Endothelial cell of umbilical vein (primary cell): ENCODE data around the gene RNASE7. TPM values are rescaled to one million over a fixed set of nuclear protein-coding genes. Genes with fewer than 3 reads are reported as not detected.

Experiments
- BruUV-seq: library from RNA; stranded (reverse); fragments of 400-500 nt; replicated peaks from 2 replicates; lab custom pipeline; 2021; lab: Mats Ljungman, UMichigan
- CTCF ChIA-PET: fragments of 300-600, 350-600 bp; sonication (Branson Sonifier 250); formaldehyde crosslinking; loops from one replicate; lab custom pipeline; 2021; ENCODE audit warnings: antibody characterized with exemption, inconsistent platforms; lab: Charles Lee
- POLR2A ChIA-PET: fragments of 300-600, 350-600 bp; sonication (Branson Sonifier 250); formaldehyde crosslinking; loops from one replicate; lab custom pipeline; 2021; ENCODE audit warnings: antibody characterized with exemption, inconsistent platforms; lab: Charles Lee
- DNase-seq: peaks from one replicate; pipeline ENCODE4 v3.0.0-alpha.2; 2011; ENCODE audit warnings: low read depth, low spot score
- FAIRE-seq: peaks from 2 replicates; lab custom pipeline; 2011; peaks lifted over from hg19 to GRCh38; lab: Jason Lieb, UNC
- H2AFZ ChIP-seq: 2 replicates; pipeline ENCODE4 v1.6.0; 2012; ENCODE audit warnings: low read depth, low read length, control low read depth, inconsistent platforms
- H3K27ac ChIP-seq: 2 replicates; pipeline ENCODE4 v1.5.1; 2011; ENCODE audit warnings: low read depth, mild to moderate bottlenecking, control low read depth, low read length, moderate library complexity; ENCODE audit not compliant: insufficient read depth
- H3K27me3 ChIP-seq, 2 experiments: 2 replicates each; pipeline versions ENCODE4 v1.6.0 to v1.6.1; 2011; ENCODE audit warnings: low read length in 2 of 2, mixed read lengths in 1 of 2; ENCODE audit not compliant: control insufficient read depth in 2 of 2, insufficient read depth in 2 of 2
- H3K36me3 ChIP-seq, 2 experiments: 2 replicates in 1 of 2; 3 replicates in 1 of 2; pipeline ENCODE4 v1.5.1; 2011; ENCODE audit warnings: low read length in 2 of 2, mild to moderate bottlenecking in 1 of 2, moderate library complexity in 1 of 2; ENCODE audit not compliant: control insufficient read depth in 2 of 2, insufficient read depth in 2 of 2; ENCODE audit errors: extremely low read depth in 1 of 2
- H3K4me1 ChIP-seq: 3 replicates; pipeline ENCODE4 v1.5.1; 2011; ENCODE audit warnings: mild to moderate bottlenecking, low read length; ENCODE audit not compliant: control insufficient read depth, insufficient read depth; ENCODE audit errors: extremely low read depth
- H3K4me2 ChIP-seq: 2 replicates; pipeline ENCODE4 v1.6.1; 2011; ENCODE audit warnings: low read length, control low read depth, mixed read lengths; ENCODE audit not compliant: insufficient read depth
- H3K4me3 ChIP-seq, 3 experiments: fragments of 200-600 bp in 1 of 3; sonication (generic), shearing (Covaris generic) in 1 of 3; replicated peaks in 1 of 3; 2 replicates each; pipeline ENCODE4 v1.5.1; 2011 to 2016; ENCODE audit warnings: control low read depth in 3 of 3, low read length in 3 of 3, mild to moderate bottlenecking in 2 of 3, inconsistent platforms in 1 of 3, low read depth in 1 of 3, moderate library complexity in 1 of 3; ENCODE audit not compliant: insufficient read depth in 1 of 3
- H3K79me2 ChIP-seq: 2 replicates; pipeline ENCODE4 v1.6.0; 2012; ENCODE audit warnings: low read length, inconsistent platforms; ENCODE audit not compliant: control insufficient read depth, insufficient read depth
- H3K9ac ChIP-seq: replicated peaks from 2 replicates; pipeline ENCODE3; 2011; ENCODE audit warnings: low read length, control low read depth; ENCODE audit not compliant: insufficient read depth; ENCODE audit errors: extremely low read depth
- H3K9me1 ChIP-seq: replicated peaks from 3 replicates; pipeline ENCODE4 v1.6.0; 2011; ENCODE audit warnings: mild to moderate bottlenecking, low read length; ENCODE audit not compliant: control insufficient read depth, insufficient read depth; ENCODE audit errors: extremely low read depth
- H3K9me3 ChIP-seq: replicated peaks from 2 replicates; pipeline ENCODE4 v1.5.1; 2012; ENCODE audit warnings: low read length, inconsistent platforms; ENCODE audit not compliant: control insufficient read depth, insufficient read depth
- H4K20me1 ChIP-seq: replicated peaks from 2 replicates; pipeline ENCODE3; 2011; ENCODE audit warnings: mild to moderate bottlenecking, low read length; ENCODE audit not compliant: control insufficient read depth, insufficient read depth; ENCODE audit errors: extremely low read depth
- EZH2 ChIP-seq: IDR thresholded peaks from 2 replicates; pipeline ENCODE4 v1.6.1; 2012; ENCODE audit warnings: borderline replicate concordance, low read depth, mild to moderate bottlenecking, moderate library complexity, low read length, inconsistent platforms; ENCODE audit not compliant: severe bottlenecking
- FOS ChIP-seq: IDR thresholded peaks from 2 replicates; pipeline ENCODE4 v1.6.1; 2011; ENCODE audit warnings: mild to moderate bottlenecking, low read length, moderate library complexity, borderline replicate concordance; ENCODE audit not compliant: insufficient read depth
- GATA2 ChIP-seq: IDR thresholded peaks from 2 replicates; pipeline ENCODE4 v1.7.0; 2011; ENCODE audit warnings: low read depth, mild to moderate bottlenecking, moderate library complexity, mixed read lengths, low read length; ENCODE audit not compliant: insufficient read length, insufficient read depth
- JUN ChIP-seq: IDR thresholded peaks from 2 replicates; pipeline ENCODE4 v1.6.1; 2011; ENCODE audit warnings: borderline replicate concordance, low read depth; ENCODE audit not compliant: insufficient read length, insufficient read depth
- MYC ChIP-seq: IDR thresholded peaks from one replicate; pipeline ENCODE4 v1.6.1; 2011; ENCODE audit warnings: mild to moderate bottlenecking, low read depth, low read length
- POLR2A ChIP-seq: IDR thresholded peaks from 2 replicates; pipeline ENCODE4 v1.6.1; 2012; ENCODE audit warnings: low read depth, mild to moderate bottlenecking, control low read depth, low read length
- POLR2AphosphoS5 ChIP-seq: IDR thresholded peaks from 2 replicates; pipeline ENCODE4 v1.6.1; 2012; ENCODE audit warnings: low read depth, mild to moderate bottlenecking, control low read depth, low read length, moderate library complexity; ENCODE audit not compliant: insufficient read depth
- dilution Hi-C: fragments of 300-500 bp; cut with MboI; formaldehyde crosslinking; loops from one replicate; pipeline ENCODE4 v1.15.0; 2019; ENCODE audit warnings: low sequenced_read_pairs; ENCODE audit not compliant: extremely low pct_ligation_motif_present
- intact Hi-C: fragments of 100-400 bp; cut with micrococcal nuclease; formaldehyde crosslinking; loops from one replicate; pipeline ENCODE4 v1.10.0; 2022
- polyA plus RNA-seq, 4 experiments: library from polyadenylated mRNA; depleted of rRNA in 3 of 4; stranded (reverse) in 3 of 4; unstranded in 1 of 4; fragments of >200 nt; gene quantifications; 2 replicates each; pipeline versions ENCODE4 v1.2.1 to v1.2.3, GENCODE V29; 2011 to 2012; ENCODE audit warnings: missing spikeins in 1 of 4
- total RNA-seq: library from RNA; stranded (reverse); gene quantifications from 2 replicates; pipeline ENCODE4 v1.2.3, GENCODE V29; 2021
- TF ChIP-seq, protein P1 (sequence below): IDR thresholded peaks from 2 replicates; pipeline ENCODE4 v1.6.1; 2011; ENCODE audit not compliant: insufficient read depth, insufficient read length
- TF ChIP-seq, protein P2 (sequence below), 2 donors: IDR thresholded peaks; 1 replicate in 1 of 2; 2 replicates in 1 of 2; pipeline ENCODE4 v1.5.1; 2011; ENCODE audit warnings: low read length in 2 of 2, mild to moderate bottlenecking in 2 of 2, moderate library complexity in 2 of 2, control low read depth in 1 of 2, inconsistent platforms in 1 of 2, low read depth in 1 of 2; ENCODE audit not compliant: insufficient read depth in 1 of 2; ENCODE audit errors: extremely low read depth in 1 of 2

The RNASE7 gene
- total and polyA plus RNA-seq, 2 donors (not counting 3 experiments of a cell fraction or from before 2014, with no cell fraction given) = not detected

DNA sequence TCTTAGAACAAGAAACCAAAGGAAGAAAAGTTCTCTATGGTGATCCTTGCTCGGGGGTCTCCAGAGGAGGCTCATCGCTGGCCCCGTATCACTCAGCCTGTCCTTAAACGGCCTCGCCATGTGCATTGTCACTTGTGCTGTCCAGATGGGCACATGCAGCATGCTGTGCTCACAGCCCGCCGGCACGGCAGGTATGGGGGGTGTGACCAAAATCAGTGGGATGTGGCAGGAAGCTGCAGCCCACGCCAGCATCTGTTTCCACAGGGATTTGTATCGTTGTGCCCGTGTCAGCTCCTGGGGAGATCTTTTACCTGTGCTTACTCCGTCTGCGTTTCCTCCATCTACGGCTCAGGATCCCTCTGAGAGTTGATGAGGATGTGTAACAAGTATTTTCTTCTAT is 45.6 kb upstream of the RNASE7 start:
- CTCF ChIA-PET = interaction anchor here (0.9 to 3.5 kb wide), 4 partner anchors 9 to 139 kb away, joined by 3 to 23 read pairs (median 10); no protein-coding TSS in a partner anchor
- FAIRE-seq (no peak), DNase-seq (no peak)
- POLR2A ChIA-PET = interaction anchor here (0.6 kb wide), 1 partner anchor 654 kb away, joined by 5 read pairs; no protein-coding TSS in a partner anchor
- BruUV-seq = no TSS peak
- H3K9ac ChIP-seq = no peak overlapping the region
- no peaks in the 10 kb centered on the region for H3K9me1 ChIP-seq
- intact Hi-C loops (no loop called here), dilution Hi-C loops (no loop called here)
- H3K36me3 ChIP-seq = peaks cover 15 to 17% of the 10 kb centered on the region in 2 experiments
- H3K4me2 ChIP-seq = no peak overlapping the region
- H3K79me2 ChIP-seq = peaks cover 4% of the 10 kb centered on the region
- TF ChIP-seq FOS = no peak
- TF ChIP-seq, protein P1, sequence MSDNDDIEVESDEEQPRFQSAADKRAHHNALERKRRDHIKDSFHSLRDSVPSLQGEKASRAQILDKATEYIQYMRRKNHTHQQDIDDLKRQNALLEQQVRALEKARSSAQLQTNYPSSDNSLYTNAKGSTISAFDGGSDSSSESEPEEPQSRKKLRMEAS = no peak
- TF ChIP-seq EZH2 = no peak
- no peak for TF ChIP-seq JUN
- no peak for TF ChIP-seq MYC
- no peak for TF ChIP-seq POLR2A
- TF ChIP-seq POLR2AphosphoS5 = no peak
- TF ChIP-seq GATA2 = no peak
- TF ChIP-seq, protein P2, sequence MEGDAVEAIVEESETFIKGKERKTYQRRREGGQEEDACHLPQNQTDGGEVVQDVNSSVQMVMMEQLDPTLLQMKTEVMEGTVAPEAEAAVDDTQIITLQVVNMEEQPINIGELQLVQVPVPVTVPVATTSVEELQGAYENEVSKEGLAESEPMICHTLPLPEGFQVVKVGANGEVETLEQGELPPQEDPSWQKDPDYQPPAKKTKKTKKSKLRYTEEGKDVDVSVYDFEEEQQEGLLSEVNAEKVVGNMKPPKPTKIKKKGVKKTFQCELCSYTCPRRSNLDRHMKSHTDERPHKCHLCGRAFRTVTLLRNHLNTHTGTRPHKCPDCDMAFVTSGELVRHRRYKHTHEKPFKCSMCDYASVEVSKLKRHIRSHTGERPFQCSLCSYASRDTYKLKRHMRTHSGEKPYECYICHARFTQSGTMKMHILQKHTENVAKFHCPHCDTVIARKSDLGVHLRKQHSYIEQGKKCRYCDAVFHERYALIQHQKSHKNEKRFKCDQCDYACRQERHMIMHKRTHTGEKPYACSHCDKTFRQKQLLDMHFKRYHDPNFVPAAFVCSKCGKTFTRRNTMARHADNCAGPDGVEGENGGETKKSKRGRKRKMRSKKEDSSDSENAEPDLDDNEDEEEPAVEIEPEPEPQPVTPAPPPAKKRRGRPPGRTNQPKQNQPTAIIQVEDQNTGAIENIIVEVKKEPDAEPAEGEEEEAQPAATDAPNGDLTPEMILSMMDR (IDR thresholded peaks at IDR 0.05; ENCODE audit: extremely low read depth in 1 of 2, insufficient read depth in 1 of 2, low read depth in 1 of 2, low read length in 2 of 2) = no peak
- no peaks in the 10 kb centered on the region for H3K4me1 ChIP-seq
- no peak overlapping the region for H2AFZ ChIP-seq
- H3K9me3 ChIP-seq = no peaks in the 10 kb centered on the region
- no peaks in the 10 kb centered on the region for H3K27me3 ChIP-seq
- no peak overlapping the region for H3K27ac ChIP-seq
- H4K20me1 ChIP-seq = no peaks in the 10 kb centered on the region
- H3K4me3 ChIP-seq = no peak overlapping the region
